Liver (tissue), 9 donors: ENCODE measurements around the gene GALNT17. TPM values are rescaled to one million over a fixed set of nuclear protein-coding genes. Genes with fewer than 3 reads are reported as not detected.

Experiments
- DNase-seq: peaks from one replicate; pipeline ENCODE4 v3.0.0-alpha.2; 2017; ENCODE audit warnings: low spot score
- H3K27ac ChIP-seq, 2 donors: one replicate each; pipeline ENCODE4 v1.7.0; 2013; ENCODE audit warnings: inconsistent platforms in 2 of 2, low read length in 2 of 2, control low read depth in 1 of 2, low read depth in 1 of 2, mild to moderate bottlenecking in 1 of 2
- H3K27me3 ChIP-seq, 4 donors: one replicate each; pipeline versions ENCODE4 v1.6.1 to v1.7.0; 2013; ENCODE audit warnings: low read length in 3 of 4, inconsistent platforms in 1 of 4, mild to moderate bottlenecking in 1 of 4, moderate library complexity in 1 of 4; ENCODE audit not compliant: control insufficient read depth in 4 of 4, insufficient read depth in 4 of 4
- H3K36me3 ChIP-seq, 4 donors: one replicate each; pipeline versions ENCODE4 v1.6.1 to v1.7.0; 2013; ENCODE audit warnings: low read length in 3 of 4, mild to moderate bottlenecking in 3 of 4, low read depth in 1 of 4, moderate library complexity in 1 of 4; ENCODE audit not compliant: control insufficient read depth in 4 of 4, insufficient read depth in 3 of 4
- H3K4me1 ChIP-seq, 4 donors: one replicate each; pipeline versions ENCODE4 v1.6.1 to v1.7.0; 2013; ENCODE audit warnings: low read length in 3 of 4, mild to moderate bottlenecking in 3 of 4, moderate library complexity in 1 of 4; ENCODE audit not compliant: control insufficient read depth in 4 of 4, insufficient read depth in 4 of 4
- H3K4me3 ChIP-seq, 3 donors: one replicate each; pipeline versions ENCODE4 v1.6.1 to v1.7.0; 2013; ENCODE audit warnings: low read length in 3 of 3, control low read depth in 1 of 3, low read depth in 1 of 3, mild to moderate bottlenecking in 1 of 3
- H3K9ac ChIP-seq, 2 donors: one replicate each; pipeline ENCODE4 v1.7.0; 2013; ENCODE audit warnings: low read length in 2 of 2, mild to moderate bottlenecking in 2 of 2, moderate library complexity in 2 of 2, control low read depth in 1 of 2, low read depth in 1 of 2
- H3K9me3 ChIP-seq, 4 donors: one replicate each; pipeline versions ENCODE4 v1.6.1 to v1.7.0; 2013; ENCODE audit warnings: low read length in 3 of 4; ENCODE audit not compliant: control insufficient read depth in 4 of 4
- ATF3 ChIP-seq: IDR thresholded peaks from 2 replicates; pipeline ENCODE4 v1.6.1; 2016; ENCODE audit warnings: antibody characterized with exemption
- EGR1 ChIP-seq, 2 donors: IDR thresholded peaks; 2 replicates each; pipeline ENCODE4 v1.6.1; 2016 to 2018; ENCODE audit warnings: antibody characterized with exemption in 2 of 2, low read depth in 2 of 2
- FOXA1 ChIP-seq: IDR thresholded peaks from 2 replicates; pipeline ENCODE4 v1.6.1; 2016; ENCODE audit warnings: antibody characterized with exemption
- FOXA2 ChIP-seq: IDR thresholded peaks from 2 replicates; pipeline ENCODE4 v1.6.1; 2016; ENCODE audit warnings: antibody characterized with exemption
- GABPA ChIP-seq, 2 donors: IDR thresholded peaks in 1 of 2; conservative IDR thresholded peaks in 1 of 2; 2 replicates each; pipeline ENCODE4 v1.6.1; 2016; ENCODE audit warnings: antibody characterized with exemption in 2 of 2, mild to moderate bottlenecking in 1 of 2, moderate library complexity in 1 of 2
- HNF4A ChIP-seq, 2 donors: conservative IDR thresholded peaks; 2 replicates each; pipeline ENCODE4 v1.6.1; 2016; ENCODE audit warnings: antibody characterized with exemption in 2 of 2, mild to moderate bottlenecking in 2 of 2
- JUND ChIP-seq, 2 donors: IDR thresholded peaks; 2 replicates each; pipeline ENCODE4 v1.6.1; 2016; ENCODE audit warnings: antibody characterized with exemption in 2 of 2
- NR2F2 ChIP-seq: IDR thresholded peaks from 2 replicates; pipeline ENCODE4 v1.6.1; 2016; ENCODE audit warnings: antibody characterized with exemption
- RAD21 ChIP-seq, 2 donors: IDR thresholded peaks; 2 replicates each; pipeline ENCODE4 v1.6.1; 2016; ENCODE audit warnings: antibody characterized with exemption in 2 of 2, mild to moderate bottlenecking in 2 of 2
- REST ChIP-seq: IDR thresholded peaks from 2 replicates; pipeline ENCODE4 v1.6.1; 2016; ENCODE audit warnings: antibody characterized with exemption, mild to moderate bottlenecking
- RXRA ChIP-seq, 2 donors: IDR thresholded peaks; 2 replicates each; pipeline ENCODE4 v1.6.1; 2017 to 2018; ENCODE audit warnings: antibody characterized with exemption in 2 of 2, mild to moderate bottlenecking in 1 of 2
- SP1 ChIP-seq: IDR thresholded peaks from 2 replicates; pipeline ENCODE4 v1.6.1; 2018; ENCODE audit warnings: antibody characterized with exemption, mild to moderate bottlenecking
- TAF1 ChIP-seq: conservative IDR thresholded peaks from 2 replicates; pipeline ENCODE4 v1.6.1; 2016; ENCODE audit warnings: antibody characterized with exemption, mild to moderate bottlenecking
- YY1 ChIP-seq: IDR thresholded peaks from 2 replicates; pipeline ENCODE4 v1.6.1; 2016; ENCODE audit warnings: antibody characterized with exemption, mild to moderate bottlenecking
- WGBS: extraction: QIAGEN DNeasy Blood & Tissue Kit; methylation state at CpG from one replicate; pipeline ENCODE4 v1.1.7; 2013; 5-methylcytosine and 5-hydroxymethylcytosine counted together
- polyA plus RNA-seq, 2 donors: library from polyadenylated mRNA; stranded (reverse) in 1 of 2; unstranded in 1 of 2; fragments of 200-250 nt in 1 of 2; fragments of >200 nt in 1 of 2; fragmentation: Nextera tagmentation in 1 of 2; extraction: Ambion mirVana in 1 of 2; gene quantifications; one replicate each; pipeline versions ENCODE4 v1.2.1 to v1.2.3, GENCODE V29; 2013 to 2015
- total RNA-seq, 2 donors: library from RNA; depleted of rRNA; stranded (reverse); fragments of >200 nt; gene quantifications; one replicate each; pipeline ENCODE4 v1.2.3, GENCODE V29; 2014
- TF ChIP-seq, protein P1 (sequence below): fragments of 150-350 bp; IDR thresholded peaks from 2 replicates; pipeline ENCODE4 v1.5.1; 2017; ENCODE audit warnings: improper control_type of control experiment, low read depth, low read length; ENCODE audit not compliant: missing input control
- TF ChIP-seq, protein P2 (sequence below): IDR thresholded peaks from 2 replicates; pipeline ENCODE4 v1.6.1; 2016; ENCODE audit warnings: antibody characterized with exemption
- TF ChIP-seq, protein P3 (sequence below): IDR thresholded peaks from 2 replicates; pipeline ENCODE4 v1.6.1; 2016; ENCODE audit warnings: antibody characterized with exemption
- donor health status: healthy.
- donor health status: healthy.
- donor health status: healthy.
- donor health status: healthy.
- donor health status: healthy.

The GALNT17 gene
- total and polyA plus RNA-seq, 4 donors: 0.10 to 0.42 (median 0.37) TPM; not detected in 1

GRCh38 chr7:71221549-71221948 lies 89.6 kb downstream of the GALNT17 start:
- Histone ChIP-seq H3K4me1 (no peaks in the 10 kb centered on the region), H3K27me3 (no peaks in the 10 kb centered on the region), H3K9ac (no peak overlapping the region), H3K36me3 (no peaks in the 10 kb centered on the region), H3K4me3 (no peak overlapping the region), H3K27ac (no peak overlapping the region), H3K9me3 (peaks cover 0 to 4% (median under 1%) of the 10 kb centered on the region in 4 donors)
- TF ChIP-seq GABPA (IDR thresholded peaks at IDR 0.05 in 1 of 2, conservative IDR thresholded peaks at IDR 0.05 in 1 of 2): no peak
- TF ChIP-seq EGR1 (IDR thresholded peaks at IDR 0.05; ENCODE audit: low read depth in 2 of 2): no peak
- TF ChIP-seq, protein P1, sequence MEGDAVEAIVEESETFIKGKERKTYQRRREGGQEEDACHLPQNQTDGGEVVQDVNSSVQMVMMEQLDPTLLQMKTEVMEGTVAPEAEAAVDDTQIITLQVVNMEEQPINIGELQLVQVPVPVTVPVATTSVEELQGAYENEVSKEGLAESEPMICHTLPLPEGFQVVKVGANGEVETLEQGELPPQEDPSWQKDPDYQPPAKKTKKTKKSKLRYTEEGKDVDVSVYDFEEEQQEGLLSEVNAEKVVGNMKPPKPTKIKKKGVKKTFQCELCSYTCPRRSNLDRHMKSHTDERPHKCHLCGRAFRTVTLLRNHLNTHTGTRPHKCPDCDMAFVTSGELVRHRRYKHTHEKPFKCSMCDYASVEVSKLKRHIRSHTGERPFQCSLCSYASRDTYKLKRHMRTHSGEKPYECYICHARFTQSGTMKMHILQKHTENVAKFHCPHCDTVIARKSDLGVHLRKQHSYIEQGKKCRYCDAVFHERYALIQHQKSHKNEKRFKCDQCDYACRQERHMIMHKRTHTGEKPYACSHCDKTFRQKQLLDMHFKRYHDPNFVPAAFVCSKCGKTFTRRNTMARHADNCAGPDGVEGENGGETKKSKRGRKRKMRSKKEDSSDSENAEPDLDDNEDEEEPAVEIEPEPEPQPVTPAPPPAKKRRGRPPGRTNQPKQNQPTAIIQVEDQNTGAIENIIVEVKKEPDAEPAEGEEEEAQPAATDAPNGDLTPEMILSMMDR: no peak
- no peak for TF ChIP-seq NR2F2
- no peak for TF ChIP-seq YY1
- TF ChIP-seq FOXA2: no peak
- DNase-seq: no peak
- 61% methylated on average over 3 of the region's 3 CpGs for WGBS

GRCh38 chr7:71227126-71227525 lies 95.2 kb downstream of the GALNT17 start:
- H3K9ac ChIP-seq: no peak overlapping the region
- 62% methylated on average over 5 of the region's 5 CpGs for WGBS

More at GRCh38 chr7:71227126-71227525, 95.2 kb downstream of the GALNT17 start:
- TF ChIP-seq TAF1 (no peak), HNF4A (conservative IDR thresholded peaks at IDR 0.05) (no peak), GABPA (IDR thresholded peaks at IDR 0.05 in 1 of 2, conservative IDR thresholded peaks at IDR 0.05 in 1 of 2) (no peak), NR2F2 (no peak), FOXA1 (no peak), FOXA2 (no peak), RAD21 (IDR thresholded peaks at IDR 0.05) (no peak), EGR1 (IDR thresholded peaks at IDR 0.05; ENCODE audit: low read depth in 2 of 2) (no peak), ATF3 (no peak), RXRA (IDR thresholded peaks at IDR 0.05) (no peak), YY1 (no peak), REST (no peak), JUND (IDR thresholded peaks at IDR 0.05) (no peak), SP1 (no peak)
- TF ChIP-seq, protein P2, sequence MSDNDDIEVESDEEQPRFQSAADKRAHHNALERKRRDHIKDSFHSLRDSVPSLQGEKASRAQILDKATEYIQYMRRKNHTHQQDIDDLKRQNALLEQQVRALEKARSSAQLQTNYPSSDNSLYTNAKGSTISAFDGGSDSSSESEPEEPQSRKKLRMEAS: no peak
- TF ChIP-seq, protein P1: no peak
- TF ChIP-seq, protein P3, sequence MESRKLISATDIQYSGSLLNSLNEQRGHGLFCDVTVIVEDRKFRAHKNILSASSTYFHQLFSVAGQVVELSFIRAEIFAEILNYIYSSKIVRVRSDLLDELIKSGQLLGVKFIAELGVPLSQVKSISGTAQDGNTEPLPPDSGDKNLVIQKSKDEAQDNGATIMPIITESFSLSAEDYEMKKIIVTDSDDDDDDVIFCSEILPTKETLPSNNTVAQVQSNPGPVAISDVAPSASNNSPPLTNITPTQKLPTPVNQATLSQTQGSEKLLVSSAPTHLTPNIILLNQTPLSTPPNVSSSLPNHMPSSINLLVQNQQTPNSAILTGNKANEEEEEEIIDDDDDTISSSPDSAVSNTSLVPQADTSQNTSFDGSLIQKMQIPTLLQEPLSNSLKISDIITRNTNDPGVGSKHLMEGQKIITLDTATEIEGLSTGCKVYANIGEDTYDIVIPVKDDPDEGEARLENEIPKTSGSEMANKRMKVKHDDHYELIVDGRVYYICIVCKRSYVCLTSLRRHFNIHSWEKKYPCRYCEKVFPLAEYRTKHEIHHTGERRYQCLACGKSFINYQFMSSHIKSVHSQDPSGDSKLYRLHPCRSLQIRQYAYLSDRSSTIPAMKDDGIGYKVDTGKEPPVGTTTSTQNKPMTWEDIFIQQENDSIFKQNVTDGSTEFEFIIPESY: no peak
- Histone ChIP-seq H3K36me3 (peaks cover 0 to 2% (median 0%) of the 10 kb centered on the region in 4 donors), H3K27me3 (no peaks in the 10 kb centered on the region), H3K9me3 (peaks cover 6 to 20% (median 13%) of the 10 kb centered on the region in 4 donors), H3K27ac (no peak overlapping the region), H3K4me1 (no peaks in the 10 kb centered on the region), H3K4me3 (no peak overlapping the region)
- DNase-seq: no peak
